GM12878 (cell line): ENCODE measurements around the gene FAM81B. TPM values are rescaled to one million over a fixed set of nuclear protein-coding genes. Genes with fewer than 3 reads are reported as not detected.

Experiments
- ATAC-seq: fragments of 200-7000 bp; cut with Tn5 transposase; 3 replicates; pipeline ENCODE4 v1.9.1; 2020; ENCODE audit warnings: mild to moderate bottlenecking, moderate library complexity
- BruUV-seq: library from RNA; stranded (reverse); fragments of 400-500 nt; replicated peaks from 2 replicates; lab custom pipeline; 2021; lab: Mats Ljungman, UMichigan
- CTCF ChIA-PET: fragments of 300-600 bp; sonication (Branson Sonifier 250); formaldehyde crosslinking; extraction: SDS; loops from one replicate; lab custom pipeline; 2021; ENCODE audit warnings: inconsistent platforms; lab: Yijun Ruan, JAX
- POLR2A ChIA-PET: fragments of 350-600 bp; formaldehyde crosslinking; extraction: SDS; loops from one replicate; lab custom pipeline; 2021; ENCODE audit warnings: inconsistent platforms; lab: Charles Lee
- RAD21 ChIA-PET: fragments of 300-600 bp; sonication (Branson Sonifier 250); formaldehyde crosslinking; loops from one replicate; lab custom pipeline; 2023; ENCODE audit warnings: antibody characterized with exemption; ENCODE audit not compliant: unreplicated experiment; lab: Charles Lee
- SMC1A ChIA-PET: fragments of 300-600 bp; sonication (Branson Sonifier 250); formaldehyde crosslinking; loops from one replicate; lab custom pipeline; 2023; ENCODE audit not compliant: unreplicated experiment, uncharacterized antibody; lab: Charles Lee
- DNase-seq: peaks from one replicate; pipeline ENCODE4 v3.0.0-alpha.2; 2011; ENCODE audit warnings: low read depth, low spot score
- FAIRE-seq: peaks from 3 replicates; lab custom pipeline; 2011; peaks lifted over from hg19 to GRCh38; lab: Jason Lieb, UNC
- H2AFZ ChIP-seq: 2 replicates; pipeline ENCODE4 v1.6.0; 2011; ENCODE audit warnings: low read depth, low read length, control low read depth; ENCODE audit not compliant: control insufficient read depth
- H3K27ac ChIP-seq: 2 replicates; pipeline ENCODE4 v1.5.1; 2011; ENCODE audit warnings: control low read depth; ENCODE audit not compliant: control insufficient read depth, insufficient read depth
- H3K27me3 ChIP-seq, 2 experiments: replicated peaks in 1 of 2; 2 replicates each; pipeline versions ENCODE4 v1.6.0 to v1.6.1; 2011; ENCODE audit warnings: low read length in 1 of 2; ENCODE audit not compliant: control insufficient read depth in 2 of 2, insufficient read depth in 2 of 2
- H3K36me3 ChIP-seq, 2 experiments: 2 replicates each; pipeline ENCODE4 v1.5.1; 2011; ENCODE audit warnings: low read length in 1 of 2; ENCODE audit not compliant: control insufficient read depth in 2 of 2, insufficient read depth in 2 of 2
- H3K4me1 ChIP-seq: 2 replicates; pipeline ENCODE4 v1.6.1; 2011; ENCODE audit warnings: mild to moderate bottlenecking, low read length, moderate library complexity, mixed read lengths; ENCODE audit not compliant: control insufficient read depth, insufficient read depth
- H3K4me2 ChIP-seq: 2 replicates; pipeline ENCODE4 v1.6.0; 2011; ENCODE audit warnings: control low read depth; ENCODE audit not compliant: control insufficient read depth, insufficient read depth
- H3K4me3 ChIP-seq: fragments of 200-600 bp; sonication (generic); 2 replicates; pipeline ENCODE4 v1.5.1; 2016
- H3K79me2 ChIP-seq: 2 replicates; pipeline ENCODE4 v1.6.0; 2011; ENCODE audit warnings: low read length; ENCODE audit not compliant: control insufficient read depth, insufficient read depth
- H3K9ac ChIP-seq: 2 replicates; pipeline ENCODE4 v1.8.0; 2011; ENCODE audit warnings: low read length, control low read depth, mixed read lengths; ENCODE audit not compliant: control insufficient read depth, insufficient read depth
- H3K9me3 ChIP-seq: replicated peaks from 3 replicates; pipeline ENCODE4 v1.5.1; 2011; ENCODE audit warnings: mild to moderate bottlenecking, low read length; ENCODE audit not compliant: control insufficient read depth, insufficient read depth
- H4K20me1 ChIP-seq: 2 replicates; pipeline ENCODE4 v1.6.0; 2011; ENCODE audit not compliant: control insufficient read depth, insufficient read depth
- MEF2B ChIP-seq: fragments of 450-650 bp; IDR thresholded peaks from 2 replicates; pipeline ENCODE4 v1.6.1; 2018; ENCODE audit warnings: mild to moderate bottlenecking, moderate library complexity; ENCODE audit not compliant: partially characterized antibody, poor library complexity, severe bottlenecking
- RFX5 ChIP-seq: IDR thresholded peaks from 2 replicates; pipeline ENCODE4 v1.6.1; 2011; ENCODE audit warnings: low read depth, low read length, improper control_type of control experiment
- TCF7 ChIP-seq: IDR thresholded peaks from 2 replicates; pipeline ENCODE4 v1.6.1; 2014; ENCODE audit warnings: antibody characterized with exemption, borderline replicate concordance
- ZNF274 ChIP-seq: IDR thresholded peaks from one replicate; pipeline ENCODE4 v1.8.0; 2011; ENCODE audit not compliant: insufficient read length, insufficient read depth
- ZNF592 ChIP-seq: fragments of 450-650 bp; IDR thresholded peaks from 2 replicates; pipeline ENCODE4 v1.6.1; 2017; ENCODE audit warnings: mild to moderate bottlenecking, moderate library complexity
- WGBS: methylation state at CpG from one replicate; pipeline ENCODE4 v1.1.6; 2016; ENCODE audit warnings: low lambda C conversion rate; ENCODE audit not compliant: insufficient replicate concordance, insufficient coverage; ENCODE audit errors: missing lambda C conversion rate; 5-methylcytosine and 5-hydroxymethylcytosine counted together
- in situ Hi-C: fragments of 300-500 bp; cut with MboI; formaldehyde crosslinking; loops from 9 replicates; pipeline ENCODE4 v1.14.3; 2018; ENCODE audit warnings: mixed read lengths
- intact Hi-C: fragments of 100-400 bp; cut with micrococcal nuclease; formaldehyde crosslinking; loops from one replicate; pipeline ENCODE4 v1.14.2; 2022; ENCODE audit not compliant: unreplicated experiment
- polyA plus RNA-seq, 11 experiments: library from polyadenylated mRNA; depleted of rRNA in 4 of 11; unstranded in 6 of 11; stranded (reverse) in 5 of 11; fragments of >200 nt; fragmentation: Nextera tagmentation in 4 of 11; fragmentation: Illumina TruSeq in 1 of 11; extraction: Ambion mirVana in 4 of 11; extraction: Trizol in 1 of 11; gene quantifications; 1 replicate in 1 of 11; 2 replicates in 10 of 11; pipeline versions ENCODE4 v1.2.1 to v1.2.3, GENCODE V29; 2011 to 2016; ENCODE audit warnings: inconsistent platforms in 2 of 11, missing spikeins in 2 of 11, low read depth in 1 of 11
- total RNA-seq, 4 experiments: library from RNA; depleted of rRNA in 3 of 4; stranded (reverse); fragments of >200 nt in 3 of 4; fragmentation: Illumina TruSeq in 1 of 4; extraction: Trizol in 1 of 4; gene quantifications; 2 replicates each; pipeline versions ENCODE4 v1.2.1 to v1.2.3, GENCODE V29; 2013 to 2021
- TF ChIP-seq, protein P1 (sequence below): fragments of 150-350 bp; IDR thresholded peaks from 2 replicates; pipeline ENCODE4 v1.6.1; 2016; ENCODE audit warnings: low read depth, low read length

Gene FAM81B
- total and polyA plus RNA-seq, 10 of the 15 experiments (the other 5 are each of a cell fraction or from before 2014, with no cell fraction given) = not detected

DNA sequence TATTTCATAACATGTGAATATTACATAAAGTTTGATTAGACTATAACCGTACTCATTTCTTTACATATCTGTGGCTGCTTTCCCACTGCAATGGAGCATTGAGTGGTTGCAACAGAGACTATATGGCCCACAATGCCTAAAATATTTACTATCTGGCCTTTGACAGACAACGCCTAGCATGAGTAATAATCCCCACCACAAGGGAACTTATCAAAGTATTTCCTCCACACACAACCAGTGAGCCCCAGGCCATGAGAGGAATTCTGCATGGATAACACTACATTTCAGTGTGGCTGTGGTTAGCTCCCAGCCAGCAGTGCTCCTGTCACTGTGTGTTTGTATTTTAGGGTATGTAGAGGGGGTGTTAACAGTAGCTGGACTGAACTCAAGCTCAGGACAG is 54.8 kb downstream of the FAM81B start (continued):
- TF ChIP-seq, protein P1, sequence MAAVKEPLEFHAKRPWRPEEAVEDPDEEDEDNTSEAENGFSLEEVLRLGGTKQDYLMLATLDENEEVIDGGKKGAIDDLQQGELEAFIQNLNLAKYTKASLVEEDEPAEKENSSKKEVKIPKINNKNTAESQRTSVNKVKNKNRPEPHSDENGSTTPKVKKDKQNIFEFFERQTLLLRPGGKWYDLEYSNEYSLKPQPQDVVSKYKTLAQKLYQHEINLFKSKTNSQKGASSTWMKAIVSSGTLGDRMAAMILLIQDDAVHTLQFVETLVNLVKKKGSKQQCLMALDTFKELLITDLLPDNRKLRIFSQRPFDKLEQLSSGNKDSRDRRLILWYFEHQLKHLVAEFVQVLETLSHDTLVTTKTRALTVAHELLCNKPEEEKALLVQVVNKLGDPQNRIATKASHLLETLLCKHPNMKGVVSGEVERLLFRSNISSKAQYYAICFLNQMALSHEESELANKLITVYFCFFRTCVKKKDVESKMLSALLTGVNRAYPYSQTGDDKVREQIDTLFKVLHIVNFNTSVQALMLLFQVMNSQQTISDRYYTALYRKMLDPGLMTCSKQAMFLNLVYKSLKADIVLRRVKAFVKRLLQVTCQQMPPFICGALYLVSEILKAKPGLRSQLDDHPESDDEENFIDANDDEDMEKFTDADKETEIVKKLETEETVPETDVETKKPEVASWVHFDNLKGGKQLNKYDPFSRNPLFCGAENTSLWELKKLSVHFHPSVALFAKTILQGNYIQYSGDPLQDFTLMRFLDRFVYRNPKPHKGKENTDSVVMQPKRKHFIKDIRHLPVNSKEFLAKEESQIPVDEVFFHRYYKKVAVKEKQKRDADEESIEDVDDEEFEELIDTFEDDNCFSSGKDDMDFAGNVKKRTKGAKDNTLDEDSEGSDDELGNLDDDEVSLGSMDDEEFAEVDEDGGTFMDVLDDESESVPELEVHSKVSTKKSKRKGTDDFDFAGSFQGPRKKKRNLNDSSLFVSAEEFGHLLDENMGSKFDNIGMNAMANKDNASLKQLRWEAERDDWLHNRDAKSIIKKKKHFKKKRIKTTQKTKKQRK = no peak
- TF ChIP-seq TCF7 (no peak), ZNF274 (no peak), RFX5 (no peak)
- TF ChIP-seq, all 136 proteins: peak for 0

- no peaks in the 10 kb centered on the region for H3K4me1 ChIP-seq
- no peaks in the 10 kb centered on the region; a peak in 1 of 4 replicates for H3K27me3 ChIP-seq
- H3K27ac ChIP-seq = no peak overlapping the region
- H3K79me2 ChIP-seq = no peaks in the 10 kb centered on the region
- BruUV-seq = no TSS peak
- H3K9me3 ChIP-seq = no peaks in the 10 kb centered on the region
- peak; percentile 64 for TF ChIP-seq MEF2B
- no peak for TF ChIP-seq ZNF592
- TF ChIP-seq, all 136 proteins: peak for 1
- intact Hi-C loops = no loop called here
- POLR2A ChIA-PET = interaction anchor here (0.8 kb wide), 1 partner anchor 22 kb away, joined by 3 read pairs; no protein-coding TSS in a partner anchor
- Histone ChIP-seq H2AFZ (no peak overlapping the region), H3K4me2 (no peak overlapping the region), H3K4me3 (no peak overlapping the region), H3K36me3 (no peaks in the 10 kb centered on the region), H3K9ac (no peak overlapping the region), H4K20me1 (no peaks in the 10 kb centered on the region)
- 0% methylated on average over 1 of the region's 1 CpG for WGBS
- in situ Hi-C loops = no loop called here
- CTCF ChIA-PET = no interaction called here
- peak; percentile 34 for ATAC-seq
- no peak for FAIRE-seq
- SMC1A ChIA-PET = no interaction called here
- DNase-seq = no peak
- RAD21 ChIA-PET = no interaction called here
These were observed 55.5 kb downstream of the FAM81B start for GRCh38 chr5:95446560-95447221.
